Caco-2 (cell line): ENCODE data around the gene TMEM121B. TPM values are rescaled to one million over a fixed set of nuclear protein-coding genes. Genes with fewer than 3 reads are reported as not detected.
A peak's percentile ranks its signal among the peaks of the same experiment; 100 is the strongest.

ENCODE experiments used
- BruUV-seq: library from RNA; stranded (reverse); fragments of 400-500 nt; replicated peaks from 2 replicates; lab custom pipeline; 2021; lab: Mats Ljungman, UMichigan
- CTCF ChIA-PET: fragments of 300-600 bp; sonication (Branson Sonifier 250); formaldehyde crosslinking; loops from one replicate; lab custom pipeline; 2022; ENCODE audit warnings: antibody characterized with exemption; lab: Charles Lee
- POLR2A ChIA-PET: fragments of 300-600 bp; sonication (Branson Sonifier 250); formaldehyde crosslinking; loops from one replicate; lab custom pipeline; 2022; ENCODE audit warnings: antibody characterized with exemption; lab: Charles Lee
- DNase-seq, 2 experiments: peaks; one replicate each; pipeline versions ENCODE4 v3.0.0 to v3.0.0-alpha.2; 2020 to 2022
- H3K27me3 ChIP-seq: replicated peaks from 2 replicates; pipeline ENCODE4 v1.6.0; 2011; ENCODE audit warnings: low read length; ENCODE audit not compliant: control insufficient read depth, insufficient read depth
- H3K36me3 ChIP-seq: 2 replicates; pipeline ENCODE4 v1.5.1; 2011; ENCODE audit warnings: low read length; ENCODE audit not compliant: control insufficient read depth, insufficient read depth
- H3K4me1 ChIP-seq: fragments of 250-450 bp; sonication (Bioruptor Pico); 2 replicates; pipeline ENCODE4 v1.5.1; 2020; ENCODE audit warnings: mild to moderate bottlenecking
- H3K4me3 ChIP-seq: 2 replicates; pipeline ENCODE4 v1.5.1; 2011; ENCODE audit warnings: low read depth, mild to moderate bottlenecking, control low read depth, low read length
- H3K9me3 ChIP-seq: fragments of 250-450 bp; sonication (Bioruptor Pico); 2 replicates; pipeline ENCODE4 v1.5.1; 2020; ENCODE audit warnings: mild to moderate bottlenecking, moderate library complexity
- H3K27ac Mint-ChIP-seq: one replicate; pipeline ENCODE4 v1.8.0; 2022; ENCODE audit warnings: mixed read lengths; ENCODE audit not compliant: unreplicated experiment
- H3K27me3 Mint-ChIP-seq: one replicate; pipeline ENCODE4 v1.8.0; 2022; ENCODE audit warnings: mixed read lengths; ENCODE audit not compliant: insufficient read depth, unreplicated experiment
- H3K36me3 Mint-ChIP-seq: one replicate; pipeline ENCODE4 v1.8.0; 2022; ENCODE audit warnings: mild to moderate bottlenecking, mixed read lengths; ENCODE audit not compliant: insufficient read depth, unreplicated experiment
- H3K4me1 Mint-ChIP-seq: one replicate; pipeline ENCODE4 v1.8.0; 2022; ENCODE audit warnings: low read depth, mixed read lengths; ENCODE audit not compliant: unreplicated experiment
- H3K4me3 Mint-ChIP-seq: one replicate; pipeline ENCODE4 v1.8.0; 2022; ENCODE audit warnings: mild to moderate bottlenecking, moderate library complexity, mixed read lengths; ENCODE audit not compliant: unreplicated experiment
- H3K9me3 Mint-ChIP-seq: one replicate; pipeline ENCODE4 v1.8.0; 2022; ENCODE audit warnings: mixed read lengths; ENCODE audit not compliant: unreplicated experiment
- CTCF ChIP-seq, 2 experiments: fragments of 200-600 bp in 1 of 2; IDR thresholded peaks; 1 replicate in 1 of 2; 2 replicates in 1 of 2; pipeline versions ENCODE4 v1.5.1 to v1.8.0; 2011 to 2022; ENCODE audit warnings: antibody characterized with exemption in 1 of 2, control low read depth in 1 of 2, inconsistent platforms in 1 of 2, low read depth in 1 of 2, low read length in 1 of 2, mild to moderate bottlenecking in 1 of 2, moderate library complexity in 1 of 2; ENCODE audit not compliant: insufficient read depth in 1 of 2, severe bottlenecking in 1 of 2, unreplicated experiment in 1 of 2
- intact Hi-C: fragments of 100-400 bp; cut with micrococcal nuclease; formaldehyde crosslinking; loops from one replicate; pipeline ENCODE4 v1.10.0; 2022; ENCODE audit not compliant: unreplicated experiment
- total RNA-seq: library from RNA; stranded (reverse); gene quantifications from 2 replicates; pipeline ENCODE4 v1.2.3, GENCODE V29; 2022

TMEM121B gene
- total RNA-seq, 1 experiment from 2014 or later = 0.82 TPM

- no peaks in the 10 kb centered on the region for H3K36me3 Mint-ChIP-seq
- ChIA-PET CTCF (no interaction called here), POLR2A (no interaction called here)
- H3K9me3 Mint-ChIP-seq = no peaks in the 10 kb centered on the region
- no peak overlapping the region for H3K27ac Mint-ChIP-seq
- no peak for DNase-seq
- no peak for TF ChIP-seq CTCF (IDR thresholded peaks at IDR 0.05; ENCODE audit: insufficient read depth in 1 of 2, low read depth in 1 of 2, low read length in 1 of 2, severe bottlenecking in 1 of 2, unreplicated experiment in 1 of 2)
- no peaks in the 10 kb centered on the region for H3K27me3 ChIP-seq
- no peaks in the 10 kb centered on the region for H3K4me1 ChIP-seq
- no peak overlapping the region for H3K4me3 Mint-ChIP-seq
- no peaks in the 10 kb centered on the region for H3K9me3 ChIP-seq
- intact Hi-C loops = no loop called here
- no peaks in the 10 kb centered on the region for H3K36me3 ChIP-seq
- no TSS peak for BruUV-seq
- peaks cover 8% of the 10 kb centered on the region for H3K4me1 Mint-ChIP-seq
- H3K4me3 ChIP-seq = no peak overlapping the region
- no peaks in the 10 kb centered on the region for H3K27me3 Mint-ChIP-seq
These were observed 34.2 kb downstream of the TMEM121B start for GRCh38 chr22:17086788-17087497.

- intact Hi-C loops = no loop called here
- Mint-ChIP-seq H3K27ac (no peak overlapping the region), H3K4me1 (peaks cover 8% of the 10 kb centered on the region), H3K9me3 (no peaks in the 10 kb centered on the region), H3K27me3 (no peaks in the 10 kb centered on the region), H3K36me3 (no peaks in the 10 kb centered on the region), H3K4me3 (peak overlapping the region; percentile 93)
- Histone ChIP-seq H3K36me3 (no peaks in the 10 kb centered on the region), H3K9me3 (no peaks in the 10 kb centered on the region), H3K4me3 (no peak overlapping the region), H3K27me3 (no peaks in the 10 kb centered on the region), H3K4me1 (no peaks in the 10 kb centered on the region)
- BruUV-seq = TSS peak; percentile 30
- DNase-seq = no peak
- CTCF ChIA-PET = no interaction called here
- POLR2A ChIA-PET = no interaction called here
- TF ChIP-seq CTCF (IDR thresholded peaks at IDR 0.05; ENCODE audit: insufficient read depth in 1 of 2, low read depth in 1 of 2, low read length in 1 of 2, severe bottlenecking in 1 of 2, unreplicated experiment in 1 of 2) = no peak
These were observed 34.9 kb downstream of the TMEM121B start for GRCh38 chr22:17086296-17086695.

GRCh38 chr22:17085277-17086181 lies 35.6 kb downstream of the TMEM121B start:
- Mint-ChIP-seq H3K27ac (peak overlapping the region; percentile 73), H3K36me3 (no peaks in the 10 kb centered on the region), H3K9me3 (no peaks in the 10 kb centered on the region), H3K4me3 (peak overlapping the region; percentile 93), H3K27me3 (no peaks in the 10 kb centered on the region), H3K4me1 (peaks cover 8% of the 10 kb centered on the region)
- H3K9me3 ChIP-seq = no peaks in the 10 kb centered on the region
- H3K4me1 ChIP-seq = no peaks in the 10 kb centered on the region
- peak overlapping the region; percentile 98 for H3K4me3 ChIP-seq
- peak in 1 of 2 experiments; percentile 19 for DNase-seq
- no peak for TF ChIP-seq CTCF (IDR thresholded peaks at IDR 0.05; ENCODE audit: insufficient read depth in 1 of 2, low read depth in 1 of 2, low read length in 1 of 2, severe bottlenecking in 1 of 2, unreplicated experiment in 1 of 2)
- H3K27me3 ChIP-seq = no peaks in the 10 kb centered on the region
- CTCF ChIA-PET = no interaction called here
- POLR2A ChIA-PET = no interaction called here
- no peaks in the 10 kb centered on the region for H3K36me3 ChIP-seq
- intact Hi-C loops = loop anchor here (2.0 kb wide), 1 partner anchor 47 kb away; no protein-coding TSS in a partner anchor
- BruUV-seq = no TSS peak
